Pancreas (tissue), 10 donors: ENCODE data around the gene FILIP1L. TPM values are rescaled to one million over a fixed set of nuclear protein-coding genes. Genes with fewer than 3 reads are reported as not detected.

Source experiments
- ATAC-seq, 4 donors: fragments of 200-7000 bp; cut with Tn5 transposase; one replicate each; pipeline versions ENCODE4 v1.8.0 to v1.9.1; 2020; ENCODE audit warnings: mild to moderate bottlenecking in 4 of 4, moderate library complexity in 4 of 4
- DNase-seq, 6 donors: peaks; one replicate each; pipeline ENCODE4 v3.0.0-alpha.2; 2020
- FAIRE-seq: peaks from 2 replicates; lab custom pipeline; 2012; peaks lifted over from hg19 to GRCh38; lab: Jason Lieb, UNC
- H3K27ac ChIP-seq, 4 donors: fragments of 200-600 bp; sonication (generic); 1 replicate in 3 of 4; 2 replicates in 1 of 4; pipeline versions ENCODE4 v1.5.0 to v1.8.0; 2020
- H3K27me3 ChIP-seq, 4 donors: fragments of 200-600 bp; one replicate each; pipeline ENCODE4 v1.8.0; 2021
- H3K36me3 ChIP-seq, 3 donors: fragments of 200-600 bp; sonication (generic) in 1 of 3; one replicate each; pipeline versions ENCODE4 v1.5.0 to v1.8.0; 2020 to 2021
- H3K4me1 ChIP-seq, 3 donors: fragments of 200-600 bp; one replicate each; pipeline ENCODE4 v1.8.0; 2021
- H3K4me3 ChIP-seq, 4 donors: fragments of 200-600 bp; sonication (generic) in 2 of 4; one replicate each; pipeline versions ENCODE4 v1.5.0 to v1.8.0; 2020 to 2021
- H3K9me3 ChIP-seq, 4 donors: fragments of 200-600 bp; one replicate each; pipeline ENCODE4 v1.8.0; 2021
- CTCF ChIP-seq, 4 donors: fragments of 200-600 bp; sonication (generic) in 3 of 4; IDR thresholded peaks; one replicate each; pipeline versions ENCODE4 v1.5.0 to v1.8.0; 2021; ENCODE audit warnings: antibody characterized with exemption in 4 of 4
- WGBS, 2 donors: extraction: QIAGEN DNeasy Blood & Tissue Kit; methylation state at CpG; one replicate each; pipeline ENCODE4 v1.1.7; 2013; 5-methylcytosine and 5-hydroxymethylcytosine counted together
- intact Hi-C, 3 donors: fragments of 100-400 bp; cut with DNase I; formaldehyde crosslinking; loops; one replicate each; pipeline versions ENCODE4 v1.11.1 to v1.14.2; 2022
- polyA plus RNA-seq, 2 donors: library from polyadenylated mRNA; stranded (reverse); fragments of 200-250 nt; gene quantifications; one replicate each; pipeline ENCODE4 v1.2.3, GENCODE V29; 2013
- total RNA-seq, 6 donors: library from RNA; stranded (reverse); fragmentation: NEBNext Ultra II Directional in 4 of 6; extraction: Animal tissue kit (Norgen Biotek cat#: 25700) in 4 of 6; gene quantifications; one replicate each; pipeline versions ENCODE4 v1.2.1 to v1.2.4, GENCODE V29; 2021 to 2023
- donor health status: healthy with polysubstance abuse.
- donor health status: DM: no; HTN: no; CAD: no; lungs with moderate emphysema.
- donor health status: DM: no; HTN: no; CAD: no.
- donor health status: control.
- donor health status: control.
- donor health status: Bipolar disorder and iron deficiency.
- donor health status: DM: yes; HTN: yes; CAD: no.
- donor health status: DM: no; HTN: no; CAD: no.
- donor health status: DM: no; HTN: no; CAD: no.
- donor health status: DM: yes; HTN: yes; CAD: no.

The FILIP1L gene
- total and polyA plus RNA-seq, 8 donors = 12.5 to 37.7 (median 15.8) TPM

GRCh38 chr3:99939876-99940275, 174.4 kb downstream of the FILIP1L start:
- WGBS, 2 donors = 86 to 91% methylated on average over 1 of the region's 1 CpG
- no peaks in the 10 kb centered on the region for H3K36me3 ChIP-seq
- no peaks in the 10 kb centered on the region for H3K27me3 ChIP-seq
- no peak for ATAC-seq
- no peak overlapping the region for H3K4me3 ChIP-seq
- no peak for DNase-seq
- H3K9me3 ChIP-seq = no peaks in the 10 kb centered on the region
- intact Hi-C loops = no loop called here
- H3K27ac ChIP-seq = no peak overlapping the region
- no peak for TF ChIP-seq CTCF (IDR thresholded peaks at IDR 0.05)
- H3K4me1 ChIP-seq = no peaks in the 10 kb centered on the region
- FAIRE-seq = no peak

GRCh38 chr3:99938270-99938911, 175.9 kb downstream of the FILIP1L start:
- Histone ChIP-seq H3K9me3 (no peaks in the 10 kb centered on the region), H3K4me3 (no peak overlapping the region), H3K27me3 (no peaks in the 10 kb centered on the region), H3K36me3 (no peaks in the 10 kb centered on the region), H3K4me1 (no peaks in the 10 kb centered on the region), H3K27ac (no peak overlapping the region)
- ATAC-seq (peak in 2 of 4 donors; percentile 38 to 47), FAIRE-seq (no peak), DNase-seq (no peak)
- WGBS, 2 donors = 82 to 91% methylated on average over 3 of the region's 3 CpGs
- TF ChIP-seq CTCF (IDR thresholded peaks at IDR 0.05) = no peak
- intact Hi-C loops = no loop called here

DNA sequence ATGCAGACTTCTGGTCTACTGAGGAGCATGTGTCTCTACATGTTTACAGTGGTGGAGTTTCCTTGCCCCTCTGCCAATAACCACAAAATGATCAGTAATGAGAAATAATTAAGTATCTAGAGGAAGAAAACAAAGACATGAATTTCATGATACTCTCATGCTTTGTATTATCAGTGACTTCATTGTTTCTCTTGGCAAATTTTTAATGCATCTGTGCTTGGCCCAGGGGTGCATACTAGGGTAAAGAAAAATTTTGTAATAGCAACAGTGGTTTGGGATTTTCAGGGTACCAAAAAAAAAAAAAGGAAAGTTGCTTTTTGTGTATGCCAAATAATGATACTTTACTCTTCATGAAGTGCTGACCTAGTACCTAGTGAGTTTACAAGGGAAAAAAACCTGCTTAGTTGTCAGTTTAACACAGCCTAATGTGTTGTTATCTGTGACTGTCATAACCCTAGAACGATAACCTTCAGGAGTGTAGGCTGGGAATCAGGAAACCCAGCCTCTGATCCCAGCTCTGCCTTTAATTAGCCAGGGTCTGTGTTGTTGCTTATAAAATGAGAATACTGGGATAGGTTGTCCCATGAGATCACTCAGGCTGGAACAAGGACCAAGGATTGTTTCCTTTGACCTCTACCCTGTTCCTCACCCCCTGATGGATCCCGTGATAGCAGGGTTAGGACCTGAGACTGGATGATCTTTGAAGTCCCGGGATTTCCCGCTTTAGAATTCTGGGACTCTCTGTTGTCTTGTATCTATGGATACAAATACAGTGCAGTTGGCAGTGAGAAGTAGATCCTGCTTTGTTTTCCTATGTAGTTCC, 179.1 kb downstream of the FILIP1L start:
- Histone ChIP-seq H3K27me3 (no peaks in the 10 kb centered on the region), H3K27ac (no peak overlapping the region), H3K36me3 (no peaks in the 10 kb centered on the region), H3K4me3 (no peak overlapping the region), H3K9me3 (no peaks in the 10 kb centered on the region), H3K4me1 (no peaks in the 10 kb centered on the region)
- ATAC-seq (peak in 3 of 4 donors; percentile 44 to 71 (median 61)), FAIRE-seq (peak; percentile 9), DNase-seq (no peak)
- intact Hi-C loops = no loop called here
- 55 to 56% methylated on average over 4 of the region's 4 CpGs for WGBS, 2 donors
- TF ChIP-seq CTCF (IDR thresholded peaks at IDR 0.05) = no peak

- Histone ChIP-seq H3K4me3 (no peak overlapping the region), H3K4me1 (no peaks in the 10 kb centered on the region), H3K27ac (no peak overlapping the region), H3K9me3 (no peaks in the 10 kb centered on the region), H3K27me3 (no peaks in the 10 kb centered on the region), H3K36me3 (no peaks in the 10 kb centered on the region)
- 95 to 96% methylated on average over 5 of the region's 5 CpGs for WGBS, 2 donors
- TF ChIP-seq CTCF (IDR thresholded peaks at IDR 0.05) = no peak
- no peak for ATAC-seq
- no peak for FAIRE-seq
- intact Hi-C loops = no loop called here
- no peak for DNase-seq
Measured at GRCh38 chr3:99933971-99934750, 180.1 kb downstream of the FILIP1L start.
